HL-60 (cell line): ENCODE results near the gene AK9.

Experiments used
- DNase-seq, 2 experiments: peaks; one replicate each; pipeline ENCODE4 v3.0.0-alpha.2; 2010 to 2020; ENCODE audit warnings: low read depth in 1 of 2, low spot score in 1 of 2
- H3K27ac ChIP-seq: fragments of 250-450 bp; sonication (Bioruptor Pico); replicated peaks from 2 replicates; pipeline ENCODE4 v1.5.1; 2020; ENCODE audit warnings: mild to moderate bottlenecking, moderate library complexity
- H3K27me3 ChIP-seq: fragments of 250-450 bp; sonication (Bioruptor Pico); 2 replicates; pipeline ENCODE4 v1.5.1; 2021; ENCODE audit warnings: mild to moderate bottlenecking, moderate library complexity; ENCODE audit not compliant: insufficient read depth, poor library complexity, severe bottlenecking
- H3K4me3 ChIP-seq: replicated peaks from 2 replicates; pipeline ENCODE4 v1.5.1; 2011; ENCODE audit warnings: mild to moderate bottlenecking, control low read depth, low read length; ENCODE audit not compliant: insufficient read depth
- CTCF ChIP-seq: IDR thresholded peaks from one replicate; pipeline ENCODE4 v1.5.1; 2011; ENCODE audit warnings: low read length, control low read depth, inconsistent platforms; ENCODE audit not compliant: insufficient read depth
- GABPA ChIP-seq: IDR thresholded peaks from 2 replicates; pipeline ENCODE4 v1.6.1; 2012; ENCODE audit warnings: low read depth
- POLR2AphosphoS5 ChIP-seq: IDR thresholded peaks from 2 replicates; pipeline ENCODE4 v1.6.1; 2012; ENCODE audit warnings: low read depth
- REST ChIP-seq: IDR thresholded peaks from 2 replicates; pipeline ENCODE4 v1.6.1; 2012; ENCODE audit warnings: low read depth; ENCODE audit not compliant: insufficient replicate concordance
- SPI1 ChIP-seq: IDR thresholded peaks from 2 replicates; pipeline ENCODE4 v1.6.1; 2012; ENCODE audit warnings: low read depth, mild to moderate bottlenecking, borderline replicate concordance

Gene AK9

GRCh38 chr6:109449795-109450673, 241.0 kb downstream of the AK9 start:
- no peak overlapping the region for H3K4me3 ChIP-seq
- TF ChIP-seq POLR2AphosphoS5 (no peak), REST (no peak), GABPA (no peak), SPI1 (no peak), CTCF (no peak)
- no peak for DNase-seq
- no peaks in the 10 kb centered on the region for H3K27me3 ChIP-seq
- no peak overlapping the region for H3K27ac ChIP-seq

DNA sequence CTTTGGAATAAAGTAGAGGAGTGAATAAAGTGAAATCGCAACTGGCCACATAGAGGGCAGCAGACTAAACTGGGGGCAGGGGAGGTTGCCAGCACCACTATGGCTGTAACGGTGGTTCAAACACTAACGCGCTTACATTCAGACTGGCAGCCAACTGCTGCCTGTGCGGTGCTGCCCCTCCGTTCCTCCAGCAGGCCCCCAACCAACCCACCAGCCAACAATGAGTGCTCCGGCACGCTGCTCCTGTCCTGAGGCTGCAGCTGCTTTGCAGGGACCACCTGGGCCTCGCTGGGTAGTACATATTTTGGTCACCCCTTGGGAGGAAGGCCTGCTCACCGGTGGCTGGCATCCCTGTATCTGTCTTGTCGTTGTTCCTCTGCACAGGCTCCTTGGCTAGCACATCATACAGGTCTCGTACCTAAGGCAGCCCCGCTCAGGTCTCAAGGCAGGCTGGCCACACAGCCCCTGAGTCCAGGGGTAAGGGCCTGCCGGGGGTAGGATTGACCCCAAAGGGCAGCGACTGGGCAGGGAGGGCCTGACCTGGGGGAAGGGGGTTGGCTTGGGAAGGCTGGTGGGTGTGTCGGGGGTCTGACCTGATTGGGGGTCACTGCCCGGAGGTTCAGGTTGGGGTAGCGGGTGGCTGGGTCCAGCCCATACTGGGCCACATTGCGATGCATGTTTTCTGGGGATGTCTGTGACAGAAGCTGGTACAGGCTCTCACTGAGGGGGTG, 241.8 kb downstream of the AK9 start:
- no peak for DNase-seq
- Histone ChIP-seq H3K27ac (no peak overlapping the region), H3K27me3 (no peaks in the 10 kb centered on the region), H3K4me3 (no peak overlapping the region)
- TF ChIP-seq REST (no peak), POLR2AphosphoS5 (no peak), SPI1 (no peak), GABPA (no peak), CTCF (no peak)

DNA sequence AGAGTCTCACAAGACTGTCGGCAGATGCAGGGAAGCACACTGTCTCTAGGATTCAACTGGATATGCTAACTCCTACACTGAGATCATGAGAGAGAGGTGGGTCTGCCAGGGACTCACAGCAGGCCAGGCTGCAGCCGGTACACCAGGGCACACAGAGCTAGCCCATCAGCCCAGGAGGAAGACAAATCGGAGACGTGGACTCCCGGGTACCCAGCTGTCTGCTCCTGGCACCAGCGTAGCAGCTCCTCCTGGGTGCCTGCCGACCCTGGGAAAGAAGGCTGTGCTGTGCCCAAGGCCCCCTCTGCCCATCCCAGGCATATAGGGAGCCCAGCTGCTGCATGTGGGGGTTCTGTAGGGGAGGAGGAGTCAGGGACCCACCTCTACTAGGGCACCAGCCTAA, 242.4 kb downstream of the AK9 start:
- no peak for DNase-seq
- H3K27me3 ChIP-seq: no peaks in the 10 kb centered on the region
- no peak overlapping the region for H3K4me3 ChIP-seq
- TF ChIP-seq POLR2AphosphoS5 (no peak), CTCF (no peak), REST (no peak), SPI1 (no peak), GABPA (no peak)
- H3K27ac ChIP-seq: no peak overlapping the region
